GM12878 (cell line): ENCODE results near the gene CAMK2D. TPM values are rescaled to one million over a fixed set of nuclear protein-coding genes. Genes with fewer than 3 reads are reported as not detected.

Source experiments
- ATAC-seq: fragments of 200-7000 bp; cut with Tn5 transposase; 3 replicates; pipeline ENCODE4 v1.9.1; 2020; ENCODE audit warnings: mild to moderate bottlenecking, moderate library complexity
- BruUV-seq: library from RNA; stranded (reverse); fragments of 400-500 nt; replicated peaks from 2 replicates; lab custom pipeline; 2021; lab: Mats Ljungman, UMichigan
- CTCF ChIA-PET: fragments of 300-600 bp; sonication (Branson Sonifier 250); formaldehyde crosslinking; extraction: SDS; loops from one replicate; lab custom pipeline; 2021; ENCODE audit warnings: inconsistent platforms; lab: Yijun Ruan, JAX
- POLR2A ChIA-PET: fragments of 350-600 bp; formaldehyde crosslinking; extraction: SDS; loops from one replicate; lab custom pipeline; 2021; ENCODE audit warnings: inconsistent platforms; lab: Charles Lee
- RAD21 ChIA-PET: fragments of 300-600 bp; sonication (Branson Sonifier 250); formaldehyde crosslinking; loops from one replicate; lab custom pipeline; 2023; ENCODE audit warnings: antibody characterized with exemption; ENCODE audit not compliant: unreplicated experiment; lab: Charles Lee
- SMC1A ChIA-PET: fragments of 300-600 bp; sonication (Branson Sonifier 250); formaldehyde crosslinking; loops from one replicate; lab custom pipeline; 2023; ENCODE audit not compliant: unreplicated experiment, uncharacterized antibody; lab: Charles Lee
- DNase-seq: peaks from one replicate; pipeline ENCODE4 v3.0.0-alpha.2; 2011; ENCODE audit warnings: low read depth, low spot score
- FAIRE-seq: peaks from 3 replicates; lab custom pipeline; 2011; peaks lifted over from hg19 to GRCh38; lab: Jason Lieb, UNC
- H2AFZ ChIP-seq: 2 replicates; pipeline ENCODE4 v1.6.0; 2011; ENCODE audit warnings: low read depth, low read length, control low read depth; ENCODE audit not compliant: control insufficient read depth
- H3K27ac ChIP-seq: 2 replicates; pipeline ENCODE4 v1.5.1; 2011; ENCODE audit warnings: control low read depth; ENCODE audit not compliant: control insufficient read depth, insufficient read depth
- H3K27me3 ChIP-seq, 2 experiments: replicated peaks in 1 of 2; 2 replicates each; pipeline versions ENCODE4 v1.6.0 to v1.6.1; 2011; ENCODE audit warnings: low read length in 1 of 2; ENCODE audit not compliant: control insufficient read depth in 2 of 2, insufficient read depth in 2 of 2
- H3K36me3 ChIP-seq, 2 experiments: 2 replicates each; pipeline ENCODE4 v1.5.1; 2011; ENCODE audit warnings: low read length in 1 of 2; ENCODE audit not compliant: control insufficient read depth in 2 of 2, insufficient read depth in 2 of 2
- H3K4me1 ChIP-seq: 2 replicates; pipeline ENCODE4 v1.6.1; 2011; ENCODE audit warnings: mild to moderate bottlenecking, low read length, moderate library complexity, mixed read lengths; ENCODE audit not compliant: control insufficient read depth, insufficient read depth
- H3K4me2 ChIP-seq: 2 replicates; pipeline ENCODE4 v1.6.0; 2011; ENCODE audit warnings: control low read depth; ENCODE audit not compliant: control insufficient read depth, insufficient read depth
- H3K4me3 ChIP-seq: fragments of 200-600 bp; sonication (generic); 2 replicates; pipeline ENCODE4 v1.5.1; 2016
- H3K79me2 ChIP-seq: 2 replicates; pipeline ENCODE4 v1.6.0; 2011; ENCODE audit warnings: low read length; ENCODE audit not compliant: control insufficient read depth, insufficient read depth
- H3K9ac ChIP-seq: 2 replicates; pipeline ENCODE4 v1.8.0; 2011; ENCODE audit warnings: low read length, control low read depth, mixed read lengths; ENCODE audit not compliant: control insufficient read depth, insufficient read depth
- H3K9me3 ChIP-seq: replicated peaks from 3 replicates; pipeline ENCODE4 v1.5.1; 2011; ENCODE audit warnings: mild to moderate bottlenecking, low read length; ENCODE audit not compliant: control insufficient read depth, insufficient read depth
- H4K20me1 ChIP-seq: 2 replicates; pipeline ENCODE4 v1.6.0; 2011; ENCODE audit not compliant: control insufficient read depth, insufficient read depth
- CHD2 ChIP-seq: IDR thresholded peaks from 2 replicates; pipeline ENCODE4 v1.6.1; 2011; ENCODE audit warnings: low read depth, low read length, improper control_type of control experiment, borderline replicate concordance
- DPF2 ChIP-seq: fragments of 450-650 bp; IDR thresholded peaks from 2 replicates; pipeline ENCODE4 v1.6.1; 2017; ENCODE audit warnings: mild to moderate bottlenecking
- FOS ChIP-seq: IDR thresholded peaks from 3 replicates; pipeline ENCODE4 v1.6.1; 2011; ENCODE audit warnings: borderline replicate concordance; ENCODE audit not compliant: insufficient read length; ENCODE audit errors: extremely low read depth
- HSF1 ChIP-seq: fragments of 150-350 bp; IDR thresholded peaks from 2 replicates; pipeline ENCODE4 v1.6.1; 2014; ENCODE audit warnings: mild to moderate bottlenecking, low read depth, low read length
- NFXL1 ChIP-seq: fragments of 450-650 bp; IDR thresholded peaks from 2 replicates; pipeline ENCODE4 v1.6.1; 2017; ENCODE audit warnings: antibody characterized with exemption, mild to moderate bottlenecking, borderline replicate concordance
- RELA ChIP-seq: fragments of 450-650 bp; IDR thresholded peaks from 2 replicates; pipeline ENCODE4 v1.8.0; 2014; ENCODE audit warnings: borderline replicate concordance; ENCODE audit not compliant: partially characterized antibody
- TARDBP ChIP-seq: IDR thresholded peaks from 2 replicates; pipeline ENCODE4 v1.6.1; 2016; ENCODE audit warnings: borderline replicate concordance
- YY1 ChIP-seq: IDR thresholded peaks from 2 replicates; pipeline ENCODE4 v1.6.1; 2011; ENCODE audit warnings: low read depth, mild to moderate bottlenecking, low read length
- WGBS: methylation state at CpG from one replicate; pipeline ENCODE4 v1.1.6; 2016; ENCODE audit warnings: low lambda C conversion rate; ENCODE audit not compliant: insufficient replicate concordance, insufficient coverage; ENCODE audit errors: missing lambda C conversion rate; 5-methylcytosine and 5-hydroxymethylcytosine counted together
- in situ Hi-C: fragments of 300-500 bp; cut with MboI; formaldehyde crosslinking; loops from 9 replicates; pipeline ENCODE4 v1.14.3; 2018; ENCODE audit warnings: mixed read lengths
- intact Hi-C: fragments of 100-400 bp; cut with micrococcal nuclease; formaldehyde crosslinking; loops from one replicate; pipeline ENCODE4 v1.14.2; 2022; ENCODE audit not compliant: unreplicated experiment
- polyA plus RNA-seq, 11 experiments: library from polyadenylated mRNA; depleted of rRNA in 4 of 11; unstranded in 6 of 11; stranded (reverse) in 5 of 11; fragments of >200 nt; fragmentation: Nextera tagmentation in 4 of 11; fragmentation: Illumina TruSeq in 1 of 11; extraction: Ambion mirVana in 4 of 11; extraction: Trizol in 1 of 11; gene quantifications; 1 replicate in 1 of 11; 2 replicates in 10 of 11; pipeline versions ENCODE4 v1.2.1 to v1.2.3, GENCODE V29; 2011 to 2016; ENCODE audit warnings: inconsistent platforms in 2 of 11, missing spikeins in 2 of 11, low read depth in 1 of 11
- total RNA-seq, 4 experiments: library from RNA; depleted of rRNA in 3 of 4; stranded (reverse); fragments of >200 nt in 3 of 4; fragmentation: Illumina TruSeq in 1 of 4; extraction: Trizol in 1 of 4; gene quantifications; 2 replicates each; pipeline versions ENCODE4 v1.2.1 to v1.2.3, GENCODE V29; 2013 to 2021

CAMK2D gene
- total and polyA plus RNA-seq, 10 of the 15 experiments (the other 5 are each of a cell fraction or from before 2014, with no cell fraction given) = 6.9 to 88.5 (median 12.9) TPM

DNA sequence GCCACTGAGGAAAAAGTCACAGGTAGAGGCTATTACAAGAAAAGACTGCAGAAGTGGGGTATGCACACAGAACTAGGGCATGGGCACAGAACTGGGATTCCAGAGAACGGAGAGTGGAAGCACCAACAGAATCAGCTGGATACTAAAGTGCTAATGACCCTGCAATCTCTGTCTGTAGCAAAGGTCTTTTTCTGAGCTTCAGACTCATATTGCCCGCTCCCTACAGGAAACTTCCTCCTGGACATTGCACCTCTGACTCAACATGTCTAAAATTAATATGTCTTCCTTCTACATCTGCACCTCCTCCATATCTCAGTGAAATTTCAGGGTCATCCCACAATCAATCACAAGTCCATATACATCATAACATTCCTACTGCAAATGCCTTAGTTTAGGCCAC is 5.3 kb upstream of the CAMK2D start:
- RAD21 ChIA-PET = interaction anchor here (0.9 to 1.4 kb wide), 5 partner anchors 10 to 611 kb away, joined by 3 read pairs; no protein-coding TSS in a partner anchor
- H3K27ac ChIP-seq = no peak overlapping the region
- WGBS = 67% methylated on average over 2 of the region's 2 CpGs
- intact Hi-C loops = loop anchor here (10.0 kb wide), 2 partner anchors 618 to 1482 kb away; partner anchors contain the start of gene TIFA
- POLR2A ChIA-PET = interaction anchor here (0.5 to 1.2 kb wide), 3 partner anchors 48 to 259 kb away, joined by 3 read pairs; no protein-coding TSS in a partner anchor
- H3K9ac ChIP-seq = no peak overlapping the region
- no peak overlapping the region for H3K4me2 ChIP-seq
- no peak overlapping the region for H2AFZ ChIP-seq
- FAIRE-seq (no peak), DNase-seq (no peak), ATAC-seq (no peak)
- H3K79me2 ChIP-seq = no peaks in the 10 kb centered on the region
- no TSS peak for BruUV-seq
- no peaks in the 10 kb centered on the region; the same call in 2 of the 3 replicates for H3K9me3 ChIP-seq
- no peaks in the 10 kb centered on the region for H4K20me1 ChIP-seq
- CTCF ChIA-PET = interaction anchor here (1.0 to 1.4 kb wide), 3 partner anchors 16 to 216 kb away, joined by 3 to 4 read pairs (median 3); no protein-coding TSS in a partner anchor
- no peaks in the 10 kb centered on the region for H3K36me3 ChIP-seq
- in situ Hi-C loops = no loop called here
- H3K4me1 ChIP-seq = no peaks in the 10 kb centered on the region
- no peak overlapping the region for H3K4me3 ChIP-seq
- H3K27me3 ChIP-seq = no peaks in the 10 kb centered on the region
- TF ChIP-seq YY1 = no peak
- no peak for TF ChIP-seq TARDBP
- SMC1A ChIA-PET = interaction anchor here (1.0 to 5.2 kb wide), 8 partner anchors 9 to 372 kb away, joined by 3 to 27 read pairs (median 5); no protein-coding TSS in a partner anchor

- no peaks in the 10 kb centered on the region; the same call in 2 of the 3 replicates for H3K9me3 ChIP-seq
- H3K4me2 ChIP-seq = no peak overlapping the region
- intact Hi-C loops (loop anchor here (10.0 kb wide), 2 partner anchors 620 to 1480 kb away; partner anchors contain the start of gene TIFA), in situ Hi-C loops (loop anchor here (5.0 kb wide), 1 partner anchor 197 kb away; no protein-coding TSS in a partner anchor)
- 100% methylated on average over 1 of the region's 1 CpG for WGBS
- H3K4me1 ChIP-seq = no peaks in the 10 kb centered on the region
- RAD21 ChIA-PET = interaction anchor here (0.6 to 1.5 kb wide), 2 partner anchors 69 to 369 kb away, joined by 3 read pairs; no protein-coding TSS in a partner anchor
- no peak for ATAC-seq
- POLR2A ChIA-PET = no interaction called here
- H4K20me1 ChIP-seq = no peaks in the 10 kb centered on the region
- TF ChIP-seq HSF1 (no peak), NFXL1 (no peak), CHD2 (no peak), DPF2 (no peak), RELA (no peak), FOS (no peak)
- no peaks in the 10 kb centered on the region for H3K27me3 ChIP-seq
- no peak overlapping the region for H2AFZ ChIP-seq
- no peak for DNase-seq
- BruUV-seq = no TSS peak
- CTCF ChIA-PET = interaction anchor here (0.7 to 1.3 kb wide), 2 partner anchors 73 to 410 kb away, joined by 3 to 5 read pairs; no protein-coding TSS in a partner anchor
- no peak for FAIRE-seq
- no peak overlapping the region for H3K9ac ChIP-seq
- no peak overlapping the region for H3K27ac ChIP-seq
- SMC1A ChIA-PET = interaction anchor here (1.0 to 5.2 kb wide), 4 partner anchors 10 to 307 kb away, joined by 3 to 27 read pairs (median 6); no protein-coding TSS in a partner anchor
- peaks cover 18% of the 10 kb centered on the region for H3K79me2 ChIP-seq
- H3K4me3 ChIP-seq = no peak overlapping the region
- no peaks in the 10 kb centered on the region for H3K36me3 ChIP-seq
Measured at GRCh38 chr4:113764720-113765264, 3.3 kb upstream of the CAMK2D start.
